ENCODE data around the gene SCEL. TPM values are rescaled to one million over a fixed set of nuclear protein-coding genes. Genes with fewer than 3 reads are reported as not detected.
"Not testable (repeated sequence)": the region's sequence is repeated elsewhere in the genome, so short reads cannot be mapped to it uniquely, and the experiment has no call there.

Gene SCEL
- total and polyA plus RNA-seq, 2 of the 8 experiments (the other 6 are each of a cell fraction or from before 2014, with no cell fraction given), result not detected

DNA sequence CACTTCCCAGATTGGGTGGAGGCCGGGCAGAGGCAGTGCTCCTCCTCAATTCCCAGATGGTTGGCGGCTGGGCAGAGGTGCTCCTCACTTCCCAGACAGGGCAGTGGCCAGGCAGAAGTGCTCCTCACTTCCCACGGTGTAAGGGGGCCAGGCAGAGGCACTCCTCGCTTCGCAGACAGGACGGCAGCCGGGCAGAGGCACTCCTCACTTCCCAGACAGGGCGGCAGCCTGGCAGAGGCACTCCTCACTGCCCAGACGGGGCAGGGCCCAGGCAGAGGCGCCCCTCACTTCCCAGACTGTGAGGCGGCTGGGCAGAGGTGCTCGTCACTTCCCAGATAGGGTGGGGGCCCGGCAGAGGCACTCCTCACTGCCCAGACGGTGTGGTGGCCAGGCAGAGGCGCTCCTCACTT, 125.3 kb downstream of the SCEL start (continued):
- TF ChIP-seq, protein P1, sequence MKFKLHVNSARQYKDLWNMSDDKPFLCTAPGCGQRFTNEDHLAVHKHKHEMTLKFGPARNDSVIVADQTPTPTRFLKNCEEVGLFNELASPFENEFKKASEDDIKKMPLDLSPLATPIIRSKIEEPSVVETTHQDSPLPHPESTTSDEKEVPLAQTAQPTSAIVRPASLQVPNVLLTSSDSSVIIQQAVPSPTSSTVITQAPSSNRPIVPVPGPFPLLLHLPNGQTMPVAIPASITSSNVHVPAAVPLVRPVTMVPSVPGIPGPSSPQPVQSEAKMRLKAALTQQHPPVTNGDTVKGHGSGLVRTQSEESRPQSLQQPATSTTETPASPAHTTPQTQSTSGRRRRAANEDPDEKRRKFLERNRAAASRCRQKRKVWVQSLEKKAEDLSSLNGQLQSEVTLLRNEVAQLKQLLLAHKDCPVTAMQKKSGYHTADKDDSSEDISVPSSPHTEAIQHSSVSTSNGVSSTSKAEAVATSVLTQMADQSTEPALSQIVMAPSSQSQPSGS (IDR thresholded peaks at IDR 0.05; ENCODE audit: low read length), result no peak

DNA sequence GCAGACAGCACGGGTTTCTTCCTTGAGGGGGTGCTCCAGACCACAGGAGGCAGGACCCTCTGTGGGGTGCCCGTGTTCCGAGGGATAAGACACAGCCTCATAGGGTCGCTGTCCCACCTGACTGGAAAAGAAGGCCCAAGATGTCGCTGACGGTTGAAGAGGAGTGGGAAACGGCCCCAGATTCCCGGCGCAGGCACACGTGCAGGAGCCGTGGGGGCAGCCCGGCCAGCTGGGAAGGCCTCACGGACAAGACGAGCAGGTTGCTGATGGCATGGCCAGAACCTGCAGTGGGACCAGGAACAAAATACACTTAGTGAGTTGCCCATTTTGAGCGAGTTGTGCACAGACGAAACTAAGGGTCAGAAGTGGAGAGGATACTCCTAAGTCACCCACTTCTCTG, 126.8 kb downstream of the SCEL start:
- CTCF ChIA-PET (ENCODE audit: partially characterized antibody); H2AFZ ChIP-seq (ENCODE audit: low read length): not testable (repeated sequence)

More for the DNA sequence above, 126.8 kb downstream of the SCEL start:
- H3K23ac ChIP-seq (ENCODE audit: insufficient read length); H2BK12ac ChIP-seq (ENCODE audit: low read depth, low read length); POLR2A ChIA-PET (ENCODE audit: partially characterized antibody); H2AK5ac ChIP-seq (ENCODE audit: low read depth, low read length); H4K5ac ChIP-seq (ENCODE audit: insufficient read length, low read depth, low read length); H2BK5ac ChIP-seq (ENCODE audit: low read depth, low read length); H3K56ac ChIP-seq (replicated peaks; ENCODE audit: insufficient read length, low read depth, low read length); FAIRE-seq; H4K20me1 ChIP-seq (replicated peaks in 1 of 2; ENCODE audit: control insufficient read depth in 1 of 2, insufficient read depth in 2 of 2, low read length in 2 of 2); H3K27ac ChIP-seq (ENCODE audit: low read depth, low read length); H3K18ac ChIP-seq (ENCODE audit: extremely low read depth, low read length); H2BK15ac ChIP-seq (ENCODE audit: low read length); H2BK120ac ChIP-seq (replicated peaks; ENCODE audit: low read depth, low read length); H3K14ac ChIP-seq (ENCODE audit: insufficient read length); H3K27me3 ChIP-seq (replicated peaks in 1 of 4; ENCODE audit: control insufficient read depth in 3 of 4, extremely low read depth in 1 of 4, insufficient read depth in 3 of 4, low read length in 3 of 4); H3K36me3 ChIP-seq (ENCODE audit: control insufficient read depth in 2 of 4, insufficient read depth in 4 of 4, low read length in 3 of 4); H4K8ac ChIP-seq (ENCODE audit: extremely low read depth, insufficient read depth, low read length); H2BK20ac ChIP-seq (ENCODE audit: low read length); H3K4me1 ChIP-seq (replicated peaks in 1 of 4; ENCODE audit: control insufficient read depth in 3 of 4, insufficient read depth in 4 of 4, low read length in 3 of 4); H4K91ac ChIP-seq (replicated peaks; ENCODE audit: insufficient read length, low read length); H3K4ac ChIP-seq (replicated peaks; ENCODE audit: insufficient read length, low read depth, low read length); H3K23me2 ChIP-seq (ENCODE audit: low read depth, low read length); DNase-seq (ENCODE audit: low read depth in 1 of 2, low spot score in 2 of 2); H3K9ac ChIP-seq (replicated peaks in 1 of 4; ENCODE audit: extremely low read depth in 1 of 4, low read depth in 3 of 4, low read length in 3 of 4); H3K4me3 ChIP-seq (ENCODE audit: extremely low read depth in 1 of 4, insufficient read depth in 2 of 4, low read depth in 3 of 4, low read length in 4 of 4); H3K79me2 ChIP-seq (ENCODE audit: control insufficient read depth in 1 of 2, insufficient read depth in 2 of 2, low read length in 2 of 2); H3K79me1 ChIP-seq (ENCODE audit: low read depth, low read length); H3K4me2 ChIP-seq (ENCODE audit: insufficient read depth in 1 of 2, low read depth in 2 of 2, low read length in 2 of 2): not testable (repeated sequence)
- WGBS, 2 experiments (ENCODE audit: extremely low coverage in 1 of 2, insufficient coverage in 1 of 2, insufficient read length in 1 of 2, insufficient replicate concordance in 2 of 2, low coverage in 1 of 2, low lambda C conversion rate in 2 of 2, missing lambda C conversion rate in 1 of 2), result 95% methylated on average over 14 of the region's 16 CpGs; no CpG with 5 or more reads in 1 of the 2 experiments
- H3K9me3 ChIP-seq (ENCODE audit: insufficient read depth in 2 of 2, low read depth in 1 of 2, low read length in 1 of 2), result peaks cover 3 to 27% of the 10 kb centered on the region in 2 experiments; a peak in 2 of 4 replicates
